Measurements from ENCODE around the gene DKK3.

The DKK3 gene

GRCh38 chr11:11980841-11981308 lies 27.6 kb downstream of the DKK3 start:
- no peak for DNase-seq

GRCh38 chr11:11980200-11980599 lies 28.2 kb downstream of the DKK3 start:
- DNase-seq, result no peak

DNA sequence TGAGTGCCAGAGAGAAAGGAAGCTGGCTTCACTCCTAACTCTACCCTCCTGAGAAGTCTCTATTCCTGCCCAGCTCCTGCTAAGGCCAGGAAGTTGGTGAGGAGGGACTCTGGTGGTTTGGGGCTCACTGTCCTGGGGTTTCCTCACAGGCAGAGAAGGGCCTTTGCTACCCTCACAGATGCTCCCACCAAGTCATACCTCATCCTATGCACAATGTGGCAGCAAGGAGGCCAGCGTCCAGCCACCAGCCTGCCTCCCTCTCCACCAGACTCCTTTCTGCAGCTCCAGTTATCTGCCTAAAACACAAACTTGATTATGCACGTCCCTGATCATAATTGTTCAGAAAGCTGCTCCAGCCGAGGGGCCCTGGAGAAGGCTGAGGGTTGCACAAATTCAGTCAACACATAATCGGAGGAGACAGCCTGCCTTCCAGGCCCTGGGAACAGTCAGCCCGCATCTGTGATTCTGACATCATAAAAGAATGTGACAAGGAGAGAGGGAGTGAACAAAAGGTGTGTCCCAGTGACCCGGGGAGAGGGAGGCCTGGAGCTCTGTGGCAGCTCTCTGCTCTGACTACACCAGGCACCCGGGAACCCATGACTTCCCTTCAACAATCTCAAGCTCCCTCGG lies 28.8 kb downstream of the DKK3 start:
- peak; percentile 16 for DNase-seq

GRCh38 chr11:11978792-11979487 lies 29.5 kb downstream of the DKK3 start:
- DNase-seq, result peak; percentile 8

- no peak for DNase-seq
Measured at GRCh38 chr11:11978098-11978637, 30.3 kb downstream of the DKK3 start.

DNA sequence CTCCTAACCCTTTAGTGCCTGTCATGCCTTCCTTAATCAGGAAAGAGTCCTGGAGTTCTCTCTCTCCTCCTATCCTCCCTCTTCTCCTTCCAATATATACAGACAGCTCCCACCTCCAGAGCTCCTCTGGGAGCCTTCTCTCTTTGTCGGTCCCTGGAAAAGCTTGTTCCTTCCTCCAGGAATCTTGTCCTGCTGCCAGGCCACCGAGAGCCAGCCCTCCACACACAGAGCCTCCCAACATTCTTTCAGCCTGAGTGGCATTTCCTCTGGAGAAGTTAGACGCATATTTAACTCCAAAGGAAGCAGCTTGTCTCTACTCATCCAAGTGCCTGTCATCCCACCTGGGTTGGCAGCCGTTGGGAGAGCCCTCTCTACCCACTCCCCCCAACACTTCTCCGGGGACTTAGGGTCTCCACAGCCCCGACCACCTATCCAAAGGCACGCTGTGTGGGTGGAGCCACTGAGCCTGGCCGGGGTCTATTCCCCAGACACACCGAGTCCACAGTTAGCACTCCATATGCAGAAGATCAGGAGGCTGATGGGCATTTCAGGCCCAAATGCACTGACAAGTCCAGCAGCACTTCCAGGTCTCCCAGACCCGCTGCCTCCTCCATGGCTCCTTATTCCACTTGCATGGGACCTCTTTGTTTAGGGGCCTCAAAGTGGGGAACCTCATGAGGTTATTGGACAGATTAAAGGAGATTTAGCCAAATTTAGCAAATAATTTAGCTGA lies 31.1 kb downstream of the DKK3 start:
- no peak for DNase-seq

- DNase-seq, result no peak
Measured at GRCh38 chr11:11976481-11977127, 31.8 kb downstream of the DKK3 start.

DNA sequence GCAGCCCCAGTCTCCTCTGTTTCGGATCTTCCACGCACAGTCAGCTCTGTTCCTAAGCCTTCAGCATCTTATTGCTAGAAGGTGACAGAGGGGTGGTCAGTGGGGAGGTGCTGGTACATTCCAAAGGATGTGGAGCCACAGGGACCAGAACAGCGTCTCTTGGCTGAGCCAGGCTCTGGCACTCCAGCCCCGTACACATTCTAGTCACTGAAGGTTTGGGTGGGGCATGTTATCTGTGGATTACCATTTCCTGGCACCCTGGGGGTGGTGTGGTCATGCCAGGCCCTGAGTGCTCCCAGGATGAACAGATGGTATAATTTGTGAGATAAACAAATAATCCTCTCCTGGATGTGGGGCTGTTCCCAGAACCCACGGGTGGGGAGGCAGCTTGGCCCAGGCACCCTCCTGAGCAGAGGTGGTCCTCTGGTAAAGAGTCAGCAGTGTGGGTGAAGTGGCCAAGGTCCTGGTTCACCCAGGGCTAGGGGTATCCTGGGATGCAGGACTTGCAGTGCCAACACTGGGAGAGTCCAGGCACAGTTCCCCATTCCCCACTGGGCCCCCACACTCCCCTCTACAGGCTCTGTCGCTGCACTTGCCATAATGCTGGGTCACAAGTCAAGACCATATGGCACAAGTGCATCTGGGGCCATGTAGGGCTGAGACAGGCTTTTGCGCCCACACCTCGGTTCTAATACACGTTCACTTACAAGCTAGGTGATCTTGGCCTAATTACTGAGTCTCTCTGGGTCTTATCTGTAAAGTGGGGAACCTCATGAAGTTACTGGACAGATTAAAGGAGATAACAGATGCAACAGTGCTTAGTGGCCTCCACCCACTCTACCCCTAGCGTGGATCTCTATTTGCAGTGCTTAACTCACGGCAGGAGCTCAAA lies 33.0 kb downstream of the DKK3 start:
- DNase-seq, result no peak

DNA sequence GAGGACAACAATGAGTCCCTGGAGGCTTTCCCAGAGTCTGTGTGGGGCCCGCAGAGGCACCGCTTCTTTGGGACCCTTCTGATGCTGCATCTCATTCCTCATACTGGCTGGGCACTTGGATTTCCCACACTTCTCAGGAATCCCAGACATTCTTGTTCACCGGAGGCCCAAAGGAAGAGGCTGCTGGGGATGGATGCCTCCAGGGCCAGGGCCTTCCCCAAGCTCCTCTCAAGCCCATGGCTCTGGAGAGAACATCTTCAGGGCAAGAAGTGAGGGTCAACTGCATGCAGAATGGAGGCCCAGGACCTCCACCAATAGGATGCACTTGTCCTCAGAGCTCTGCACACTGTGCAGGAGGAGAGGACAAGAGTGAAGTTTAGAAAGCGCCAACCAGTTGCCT lies 34.6 kb downstream of the DKK3 start:
- DNase-seq, result no peak

DNA sequence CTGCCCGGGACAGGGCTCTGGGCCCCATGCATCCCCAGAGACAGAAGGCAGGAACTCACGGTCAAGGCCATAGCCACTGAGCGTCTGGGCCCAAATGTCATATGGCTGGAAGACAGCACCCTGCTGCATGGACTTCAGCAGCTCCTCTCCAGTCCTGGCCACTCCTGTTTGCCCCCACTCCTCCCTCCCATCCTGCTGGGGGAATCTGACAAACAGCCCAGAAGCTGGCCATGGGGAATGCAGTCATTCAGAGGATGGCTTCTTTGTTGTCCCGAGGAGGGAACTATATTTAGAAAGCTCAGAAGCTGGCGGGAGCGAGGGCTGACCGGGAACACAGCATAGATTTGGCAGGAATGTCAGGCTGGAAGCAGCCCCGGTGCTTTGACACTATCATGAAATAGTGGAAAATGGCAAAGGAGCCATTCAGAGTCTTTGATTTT lies 35.0 kb downstream of the DKK3 start:
- DNase-seq, result no peak

DNA sequence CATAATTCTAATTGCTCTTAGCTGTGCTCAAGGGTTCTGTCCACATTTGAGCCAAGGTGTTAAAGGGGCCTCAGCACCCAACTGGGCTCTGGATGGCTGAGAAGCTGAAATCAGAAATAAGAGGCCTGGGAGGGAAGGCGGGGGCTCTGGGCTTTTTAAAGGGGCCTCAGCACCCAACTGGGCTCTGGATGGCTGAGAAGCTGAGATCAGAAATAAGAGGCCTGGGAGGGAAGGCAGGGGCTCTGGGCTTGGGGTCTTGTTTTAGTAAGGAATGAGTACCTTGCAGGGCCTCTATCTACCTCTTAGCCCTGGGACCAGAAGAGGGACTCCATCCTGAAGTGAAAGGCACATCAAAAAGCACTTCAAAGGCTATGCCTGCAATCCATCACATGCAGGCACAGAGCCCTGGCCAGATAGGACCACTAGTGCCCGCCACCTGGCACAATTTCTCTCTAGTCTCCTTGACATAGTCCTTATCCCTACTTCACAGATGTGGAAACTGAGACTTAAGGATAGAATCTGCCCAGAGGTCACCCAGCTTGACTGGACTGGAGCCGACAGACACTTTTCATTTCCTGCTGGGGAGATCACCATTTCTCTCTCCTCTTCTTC lies 35.6 kb downstream of the DKK3 start:
- no peak for DNase-seq

- no peak for DNase-seq
Measured at GRCh38 chr11:11971906-11972547, 36.4 kb downstream of the DKK3 start.

GRCh38 chr11:11970556-11970955 lies 37.9 kb downstream of the DKK3 start:
- no peak for DNase-seq

- no peak for DNase-seq
Measured at GRCh38 chr11:11969380-11970215, 38.8 kb downstream of the DKK3 start.

- DNase-seq, result no peak
Measured at GRCh38 chr11:11968511-11969280, 39.7 kb downstream of the DKK3 start.

DNA sequence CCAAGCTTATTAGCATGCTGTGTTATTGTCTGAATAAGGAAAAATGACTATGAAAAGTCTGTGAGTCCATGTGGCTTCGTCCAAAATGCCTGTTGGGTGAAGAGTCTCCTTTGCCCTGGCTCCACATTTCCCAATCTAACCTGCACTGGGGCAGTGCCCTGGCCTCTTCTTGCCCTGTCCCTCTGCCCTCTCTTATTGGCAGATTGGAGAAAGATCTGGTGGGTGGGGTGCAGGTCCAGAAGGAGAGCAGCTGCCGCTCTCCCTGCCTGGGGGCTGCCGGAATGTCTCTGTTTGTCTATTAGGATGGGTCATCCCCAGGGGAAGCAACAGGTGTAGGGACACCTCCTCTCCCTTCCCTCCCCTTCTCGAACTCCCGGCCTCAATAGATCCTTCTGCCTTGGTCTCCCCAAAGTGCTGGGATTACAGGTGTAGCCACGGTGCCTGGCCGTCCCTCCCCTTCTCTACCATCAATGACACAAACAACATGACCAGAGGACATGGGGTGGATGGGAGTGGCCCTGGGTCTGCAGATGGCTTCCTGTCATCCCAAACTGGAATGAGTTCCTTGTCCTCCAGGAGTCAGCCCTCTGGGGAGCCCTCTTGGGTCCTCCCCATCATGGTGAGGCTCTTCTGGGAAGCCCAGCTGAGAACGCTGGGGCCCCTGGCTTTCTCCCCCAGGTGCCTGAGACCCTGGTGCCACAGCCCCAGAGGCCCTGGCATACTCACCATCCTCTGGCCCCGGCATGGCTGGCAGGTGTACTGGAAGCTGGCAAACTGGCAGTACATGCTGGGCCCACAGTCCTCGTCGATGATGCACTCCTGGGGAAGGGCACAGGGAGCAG lies 40.5 kb downstream of the DKK3 start:
- no peak for DNase-seq

DNA sequence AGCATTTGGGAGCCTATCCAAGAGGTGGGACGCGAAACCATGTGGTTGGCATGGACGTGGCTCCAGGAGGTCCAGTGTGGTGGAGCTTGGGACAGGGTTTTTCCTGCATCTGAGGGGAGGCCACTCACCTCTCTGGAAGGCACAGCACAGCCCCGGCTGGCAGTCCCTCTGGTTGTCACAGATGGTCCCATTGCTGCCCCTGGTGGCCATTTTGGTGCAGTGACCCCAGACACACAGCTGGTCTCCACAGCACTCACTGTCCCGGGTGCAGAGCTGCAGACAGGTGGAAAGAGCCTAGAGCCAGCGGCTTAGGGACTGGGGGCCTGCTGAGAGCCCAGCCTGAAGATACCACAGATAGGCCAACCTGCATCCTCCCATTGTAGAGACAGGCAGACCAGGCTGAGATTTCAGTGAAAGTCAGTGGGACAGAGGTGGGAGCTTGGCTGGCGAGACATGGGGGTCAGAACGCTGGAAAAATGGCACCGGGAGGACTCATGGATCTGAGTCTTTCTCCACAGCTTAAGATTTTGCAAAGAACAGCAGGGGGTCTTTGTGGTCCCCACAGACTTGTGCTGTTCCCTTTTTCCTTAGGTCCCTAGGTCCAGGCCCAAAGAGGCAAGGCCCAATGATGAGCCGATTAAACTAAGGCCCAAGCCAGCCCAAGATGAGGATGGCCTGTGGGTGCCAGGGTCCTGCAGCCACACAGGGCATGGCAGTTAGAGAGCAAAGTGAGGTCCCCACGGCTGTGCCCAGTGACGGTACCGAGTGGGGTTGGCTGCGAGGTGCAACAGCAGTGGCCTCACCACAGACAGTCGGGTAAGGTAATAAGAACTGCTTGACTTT lies 41.4 kb downstream of the DKK3 start:
- DNase-seq, result peak; percentile 85

All from stimulated activated CD8-positive, alpha-beta memory T cell treated with anti-CD3 and anti-CD28 coated beads, Interleukin-4, amount 100 ng/mL, for 48 hours (primary cell).